H1 (cell line): ENCODE results near the gene TXNL4A. TPM values are rescaled to one million over a fixed set of nuclear protein-coding genes. Genes with fewer than 3 reads are reported as not detected.

Source experiments
- BACH1 ChIP-seq: IDR thresholded peaks from 2 replicates; pipeline ENCODE4 v1.6.1; 2012; ENCODE audit warnings: low read length, improper control_type of control experiment
- CHD1 ChIP-seq: IDR thresholded peaks from 2 replicates; pipeline ENCODE4 v1.6.1; 2012; ENCODE audit warnings: low read depth, low read length, improper control_type of control experiment
- E2F6 ChIP-seq: IDR thresholded peaks from 2 replicates; pipeline ENCODE4 v1.6.1; 2012; ENCODE audit warnings: inconsistent platforms
- KDM1A ChIP-seq: fragments of 200-600, 300-600 bp; sonication (generic); IDR thresholded peaks from 2 replicates; pipeline ENCODE4 v1.7.1; 2016; ENCODE audit warnings: mild to moderate bottlenecking, low read length, borderline replicate concordance
- RFX5 ChIP-seq: IDR thresholded peaks from 2 replicates; pipeline ENCODE4 v1.6.1; 2011; ENCODE audit warnings: low read depth, low read length, improper control_type of control experiment, borderline replicate concordance
- RNF2 ChIP-seq: fragments of 200-900, 300-1000 bp; sonication (generic); IDR thresholded peaks from 2 replicates; pipeline ENCODE4 v1.7.1; 2016; ENCODE audit warnings: borderline replicate concordance, low read depth, mild to moderate bottlenecking, antibody characterized with exemption, low read length; ENCODE audit not compliant: poor library complexity, severe bottlenecking; ENCODE audit errors: missing control alignments
- SIN3A ChIP-seq, 2 experiments: IDR thresholded peaks in 1 of 2; conservative IDR thresholded peaks in 1 of 2; 2 replicates each; pipeline ENCODE4 v1.6.1; 2011 to 2012; ENCODE audit warnings: low read length in 2 of 2, improper control_type of control experiment in 1 of 2, low read depth in 1 of 2, mild to moderate bottlenecking in 1 of 2
- SP2 ChIP-seq: IDR thresholded peaks from 2 replicates; pipeline ENCODE4 v1.6.1; 2012; ENCODE audit warnings: mild to moderate bottlenecking, low read length, inconsistent platforms
- TAF7 ChIP-seq: optimal IDR thresholded peaks from 2 replicates; pipeline ENCODE3; 2011; ENCODE audit warnings: low read depth, mild to moderate bottlenecking, inconsistent platforms, low read length, moderate library complexity, borderline replicate concordance
- YY1 ChIP-seq: IDR thresholded peaks from 2 replicates; pipeline ENCODE4 v1.6.1; 2011; ENCODE audit warnings: low read depth, mild to moderate bottlenecking, low read length
- ZNF274 ChIP-seq: IDR thresholded peaks from 2 replicates; pipeline ENCODE4 v1.7.0; 2012; ENCODE audit warnings: low read length, borderline replicate concordance; ENCODE audit errors: extremely low read depth
- polyA plus RNA-seq, 7 experiments: library from polyadenylated mRNA; depleted of rRNA in 3 of 7; stranded (reverse) in 5 of 7; unstranded in 2 of 7; fragments of >200 nt in 5 of 7; fragments of 200-250 nt in 2 of 7; gene quantifications; 1 replicate in 5 of 7; 2 replicates in 1 of 7; 4 replicates in 1 of 7; pipeline versions ENCODE4 v1.2.1 to v1.2.3, GENCODE V29; 2011 to 2013; ENCODE audit warnings: missing spikeins in 2 of 7, mixed read lengths in 2 of 7
- total RNA-seq: library from RNA; stranded (reverse); fragmentation: NEBNext Ultra II Directional; extraction: Animal tissue kit (Norgen Biotek cat#: 25700); gene quantifications from 2 replicates; pipeline ENCODE4 v1.2.1, GENCODE V29; 2021

The TXNL4A gene
- total and polyA plus RNA-seq, 2 of the 8 experiments (the other 6 are each of a cell fraction or from before 2014, with no cell fraction given): 169 to 181 TPM

DNA sequence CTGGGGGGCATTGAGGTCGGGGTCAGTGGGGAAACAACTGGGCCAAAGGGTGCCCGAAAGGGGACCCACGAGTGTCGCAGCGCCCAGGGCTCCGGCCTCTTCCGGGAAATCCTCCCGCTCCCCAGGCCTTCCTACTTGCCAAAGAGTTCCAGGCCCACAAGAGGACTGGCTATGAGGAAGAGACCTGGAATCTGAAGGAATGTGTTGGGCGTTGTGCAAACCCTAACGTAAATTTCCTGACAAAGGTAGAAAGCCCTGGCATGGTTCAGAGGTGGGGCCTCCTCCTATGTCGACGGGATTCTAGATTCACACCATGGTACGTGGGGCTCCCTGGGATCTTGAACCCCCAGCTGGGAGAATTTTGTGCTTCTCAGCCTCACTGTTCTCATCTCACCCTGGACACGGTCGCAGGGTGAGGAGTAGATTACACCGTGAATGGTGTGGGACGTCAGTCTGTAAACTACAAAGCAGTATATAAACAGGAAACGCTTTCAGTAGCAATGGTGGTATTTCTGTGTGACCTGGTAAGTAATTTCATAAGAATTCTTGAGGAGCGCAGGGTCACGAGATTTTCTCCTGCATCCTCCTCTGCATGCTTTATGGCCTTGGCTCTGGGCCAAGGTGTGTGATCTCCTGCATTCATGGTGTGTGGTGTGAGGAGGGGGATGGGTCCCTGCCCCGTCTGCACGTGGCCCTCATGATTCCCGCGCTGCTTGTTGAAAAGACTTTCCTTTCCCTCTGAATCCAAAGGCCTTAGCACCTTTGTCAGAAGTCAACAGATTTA, 23.1 kb downstream of the TXNL4A start (continued):
- TF ChIP-seq YY1 (no peak), RFX5 (no peak), BACH1 (no peak), SP2 (no peak), ZNF274 (no peak), KDM1A (no peak), TAF7 (no peak), RNF2 (no peak), E2F6 (peak; percentile 95), SIN3A (conservative IDR thresholded peaks at IDR 0.05 in 1 of 2, IDR thresholded peaks at IDR 0.05 in 1 of 2; ENCODE audit: low read depth in 1 of 2, low read length in 2 of 2) (no peak), CHD1 (no peak)
